Heart left ventricle (tissue), 16 donors: ENCODE data around the gene DEGS2. TPM values are rescaled to one million over a fixed set of nuclear protein-coding genes. Genes with fewer than 3 reads are reported as not detected.
"Not testable (repeated sequence)": the region's sequence is repeated elsewhere in the genome, so short reads cannot be mapped to it uniquely, and the experiment has no call there.

ENCODE experiments used
- ATAC-seq, 4 donors: fragments of 200-7000 bp; cut with Tn5 transposase; one replicate each; pipeline ENCODE4 v1.9.1; 2020 to 2022; ENCODE audit warnings: moderate library complexity in 4 of 4, mild to moderate bottlenecking in 3 of 4, moderate number of reproducible peaks in 1 of 4
- DNase-seq, 5 donors: peaks; one replicate each; pipeline ENCODE4 v3.0.0-alpha.2; 2020
- H3K27ac ChIP-seq, 12 donors: fragments of 200-600 bp; sonication (generic) in 4 of 12; one replicate each; pipeline versions ENCODE4 v1.5.0 to v1.8.0; 2016 to 2022; ENCODE audit warnings: mild to moderate bottlenecking in 2 of 12
- H3K27me3 ChIP-seq, 9 donors: fragments of 200-600 bp; sonication (generic) in 2 of 9; one replicate each; pipeline versions ENCODE4 v1.5.1 to v1.8.0; 2016 to 2022; ENCODE audit warnings: mild to moderate bottlenecking in 3 of 9
- H3K36me3 ChIP-seq, 9 donors: fragments of 200-600 bp; sonication (generic) in 2 of 9; one replicate each; pipeline versions ENCODE4 v1.5.0 to v1.8.0; 2018 to 2022; ENCODE audit warnings: mild to moderate bottlenecking in 2 of 9
- H3K4me1 ChIP-seq, 12 donors: fragments of 200-600 bp; sonication (generic) in 4 of 12; one replicate each; pipeline versions ENCODE4 v1.5.0 to v1.8.0; 2016 to 2022; ENCODE audit warnings: mild to moderate bottlenecking in 3 of 12
- H3K4me3 ChIP-seq, 12 donors: fragments of 200-600 bp; sonication (generic) in 4 of 12; one replicate each; pipeline versions ENCODE4 v1.5.0 to v1.8.0; 2017 to 2022; ENCODE audit warnings: mild to moderate bottlenecking in 9 of 12, moderate library complexity in 4 of 12
- H3K9me3 ChIP-seq, 12 donors: fragments of 200-600 bp; sonication (generic) in 4 of 12; one replicate each; pipeline versions ENCODE4 v1.5.0 to v1.8.0; 2016 to 2022; ENCODE audit warnings: mild to moderate bottlenecking in 1 of 12
- POLR2A ChIP-seq, 2 donors: fragments of 450-650 bp; IDR thresholded peaks; one replicate each; pipeline ENCODE4 v1.6.1; 2017; ENCODE audit warnings: antibody characterized with exemption in 2 of 2, mild to moderate bottlenecking in 2 of 2, moderate library complexity in 2 of 2
- WGBS, 4 donors: extraction: QIAGEN DNeasy Blood & Tissue Kit in 2 of 4; methylation state at CpG; one replicate each; pipeline versions ENCODE4 v1.1.5 to v1.1.7; 2013 to 2018; 5-methylcytosine and 5-hydroxymethylcytosine counted together
- intact Hi-C, 10 donors: fragments of 100-400 bp; cut with DNase I; formaldehyde crosslinking; loops; one replicate each; pipeline versions ENCODE4 v1.11.1 to v1.14.2; 2022
- long read RNA-seq, 3 donors: library from polyadenylated mRNA; unstranded; transcript quantifications; one replicate each; pipeline ENCODE4 v2.0.0, GENCODE V29; 2020 to 2021
- polyA plus RNA-seq, 2 donors: library from polyadenylated mRNA; stranded (reverse); fragments of 200-250 nt; gene quantifications; one replicate each; pipeline ENCODE4 v1.2.3, GENCODE V29; 2013
- total RNA-seq, 9 donors: library from RNA; depleted of rRNA in 2 of 9; stranded (reverse); fragments of >200 nt in 2 of 9; fragmentation: NEBNext Ultra II Directional in 3 of 9; extraction: Animal tissue kit (Norgen Biotek cat#: 25700) in 3 of 9; gene quantifications; one replicate each; pipeline versions ENCODE4 v1.1.0 to v1.2.4, GENCODE V29; 2016 to 2023
- TF ChIP-seq, protein P1 (sequence below), 12 donors: fragments of 200-600 bp; sonication (generic) in 4 of 12; IDR thresholded peaks; one replicate each; pipeline versions ENCODE4 v1.5.0 to v1.8.0; 2018 to 2022; ENCODE audit warnings: antibody characterized with exemption in 12 of 12, mild to moderate bottlenecking in 5 of 12
- donor health status: ischemic (EF 13 %, LVEDD 7.1; RV severe dilation, severe dysfunction).
- donor health status: healthy with polysubstance abuse.
- donor health status: DM: no; HTN: yes; CAD: no.
- donor health status: DM: no; HTN: no; CAD: no.
- donor health status: ischemic (EF 25% LVEDD 6.9; RV normal size, moderate dysfunction).
- donor health status: ischemic (EF 25% LVEDD 5.7; RV mildly dilated, moderate dysfunction).
- donor health status: healthy.
- donor health status: DM: yes; HTN: yes; CAD: no.
- donor health status: ischemic (EF 35%, LVEDD 5.7; RV mildly dilated, moderate dysfunction).
- donor health status: nonischemic (EF 11% LVEDD 7.7; RV severe dilation, severe dysfunction).
- donor health status: DM: yes; HTN: yes; CAD: no.
- donor health status: PGD.
- donor health status: ischemic (EF 29% LVEDD 5.4; RV normal size, mild dysfunction).
- donor health status: nonischemic (EF 23%, LVEDD 6.1; RV moderate dilation, normal function).

The DEGS2 gene
- total RNA-seq: under 1 TPM in 3 of 9 donors, not detected in 6; 0.22 to 0.48 (median 0.37) TPM
- polyA plus RNA-seq: under 1 TPM in 1 of 2 donors, not detected in 1; 0.08 TPM
- long read RNA-seq, donor 1: 0 reads
- long read RNA-seq, donor 2, full-length matches to known transcripts: 2 of 2 reads
- long read RNA-seq, donor 2, partial matches to known transcripts: 0 of 2 reads
- long read RNA-seq, donor 2, other reads (novel, unspliced or antisense): 0 of 2 reads
- long read RNA-seq, donor 3: 0 reads

DNA sequence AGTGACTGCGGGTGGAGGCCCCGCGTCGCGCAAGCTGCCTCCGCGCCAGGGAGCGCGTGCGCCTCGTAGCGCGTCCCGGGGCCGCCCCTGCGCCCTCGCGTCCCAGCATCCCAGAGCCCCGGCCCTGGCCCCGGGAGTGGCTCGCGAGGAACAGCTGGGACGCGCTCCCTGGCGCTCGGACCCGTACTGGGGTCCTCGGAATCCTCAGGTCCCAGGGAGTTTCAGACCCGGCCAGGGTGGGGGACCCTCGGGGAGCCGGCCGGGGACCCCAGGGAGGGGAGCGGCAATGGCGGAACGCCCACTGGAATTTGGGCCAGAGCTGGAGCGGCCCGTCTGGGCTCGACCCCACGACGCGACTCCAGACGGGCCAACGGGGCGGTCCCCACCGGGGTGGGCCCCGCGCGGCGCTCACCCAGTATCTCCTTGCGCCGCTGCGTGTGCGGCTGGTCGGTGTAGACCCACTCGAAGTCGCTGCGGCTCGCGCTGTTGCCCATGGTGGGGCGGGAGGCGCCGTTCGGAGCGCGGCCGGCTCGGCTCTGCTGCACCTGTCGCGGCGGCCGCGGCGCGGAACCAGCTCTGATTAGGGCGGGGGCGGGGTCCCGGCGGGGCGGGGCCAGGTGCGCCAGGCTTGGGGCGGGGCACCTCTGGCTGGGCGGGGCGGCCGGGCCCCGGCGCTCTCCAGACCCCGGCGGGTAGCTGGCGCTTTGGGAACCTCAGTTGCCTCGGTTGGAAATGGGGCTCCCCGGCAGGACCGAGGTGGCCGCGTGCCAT lies at the start of gene DEGS2:
Gene DEGS2 (minus strand): TSS at position 552 of the 771 bp plus-strand sequence. CDS start 58 bp downstream, at position 494.
- peak in 2 of 5 donors; percentile 17 to 18 for DNase-seq
- intact Hi-C loops: no loop called here
- Histone ChIP-seq H3K27ac (no peak within 1 kb of the TSS), H3K4me3 (peak within 1 kb of the TSS; percentile 22 to 49 (median 40)), H3K27me3 (peaks cover 18 to 48% (median 26%) of the 10 kb centered on the region in 9 donors), H3K4me1 (peaks cover 0 to 15% (median 7%) of the 10 kb centered on the region in 12 donors), H3K36me3 (no peaks in the 10 kb centered on the region), H3K9me3 (peaks cover 0 to 11% (median 6%) of the 10 kb centered on the region in 12 donors)
- no peak for TF ChIP-seq POLR2A (IDR thresholded peaks at IDR 0.05)
- TF ChIP-seq, protein P1, sequence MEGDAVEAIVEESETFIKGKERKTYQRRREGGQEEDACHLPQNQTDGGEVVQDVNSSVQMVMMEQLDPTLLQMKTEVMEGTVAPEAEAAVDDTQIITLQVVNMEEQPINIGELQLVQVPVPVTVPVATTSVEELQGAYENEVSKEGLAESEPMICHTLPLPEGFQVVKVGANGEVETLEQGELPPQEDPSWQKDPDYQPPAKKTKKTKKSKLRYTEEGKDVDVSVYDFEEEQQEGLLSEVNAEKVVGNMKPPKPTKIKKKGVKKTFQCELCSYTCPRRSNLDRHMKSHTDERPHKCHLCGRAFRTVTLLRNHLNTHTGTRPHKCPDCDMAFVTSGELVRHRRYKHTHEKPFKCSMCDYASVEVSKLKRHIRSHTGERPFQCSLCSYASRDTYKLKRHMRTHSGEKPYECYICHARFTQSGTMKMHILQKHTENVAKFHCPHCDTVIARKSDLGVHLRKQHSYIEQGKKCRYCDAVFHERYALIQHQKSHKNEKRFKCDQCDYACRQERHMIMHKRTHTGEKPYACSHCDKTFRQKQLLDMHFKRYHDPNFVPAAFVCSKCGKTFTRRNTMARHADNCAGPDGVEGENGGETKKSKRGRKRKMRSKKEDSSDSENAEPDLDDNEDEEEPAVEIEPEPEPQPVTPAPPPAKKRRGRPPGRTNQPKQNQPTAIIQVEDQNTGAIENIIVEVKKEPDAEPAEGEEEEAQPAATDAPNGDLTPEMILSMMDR (IDR thresholded peaks at IDR 0.05): no peak
- peak in 2 of 4 donors; percentile 31 to 40 for ATAC-seq
- WGBS, 4 donors: 1 to 2% (median 1%) methylated on average over 29 to 94 of the region's 94 CpGs

DNA sequence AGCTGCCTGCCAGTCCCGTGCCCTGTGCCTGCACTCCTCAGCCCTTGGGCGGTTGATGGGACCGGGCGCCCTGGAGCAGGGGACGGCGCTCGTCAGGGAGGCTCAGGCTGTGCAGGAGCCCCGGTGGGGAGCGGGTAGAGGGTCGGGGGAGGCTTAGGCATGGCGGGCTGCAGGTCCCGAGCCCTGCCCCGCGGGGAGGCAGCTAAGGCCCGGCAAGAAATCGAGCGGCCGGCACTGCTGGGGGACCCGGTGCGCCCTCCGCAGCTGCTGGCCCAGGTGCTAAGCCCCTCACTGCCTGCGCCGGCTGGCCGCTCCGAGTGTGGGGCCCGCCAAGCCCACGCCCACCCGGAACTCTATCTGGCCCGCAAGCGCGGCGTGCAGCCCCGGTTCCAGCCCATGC lies 48.7 kb upstream of the DEGS2 start:
- intact Hi-C loops, H3K27ac ChIP-seq, H3K36me3 ChIP-seq, ATAC-seq, H3K27me3 ChIP-seq, H3K4me1 ChIP-seq, H3K9me3 ChIP-seq, H3K4me3 ChIP-seq: not testable (repeated sequence)
- peak in 1 of 5 donors; percentile 44 for DNase-seq
- WGBS, 4 donors: 97 to 98% (median 97%) methylated on average over 8 to 33 of the region's 33 CpGs

DNA sequence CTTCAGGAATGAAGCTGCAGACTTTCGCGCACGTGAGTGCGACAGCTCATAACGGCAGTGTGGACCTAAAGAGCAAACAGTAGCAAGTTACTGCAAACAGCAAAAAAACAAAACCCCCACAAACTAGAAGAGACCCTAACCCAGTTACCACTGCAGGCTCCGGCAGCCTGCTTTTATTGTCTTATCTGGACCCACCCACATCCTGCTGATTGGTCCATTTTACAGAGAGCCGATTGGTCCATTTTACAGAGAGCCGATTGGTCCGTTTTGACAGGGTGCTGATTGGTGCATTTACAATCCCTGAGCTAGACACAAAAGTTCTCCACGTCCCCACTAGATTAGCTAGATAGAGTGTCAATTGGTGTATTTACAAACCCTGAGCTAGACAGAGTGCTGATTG lies 48.1 kb upstream of the DEGS2 start:
- ATAC-seq, DNase-seq, H3K27ac ChIP-seq, H3K27me3 ChIP-seq, H3K4me3 ChIP-seq, intact Hi-C loops, H3K36me3 ChIP-seq, H3K4me1 ChIP-seq, H3K9me3 ChIP-seq: not testable (repeated sequence)
- whole genome bisulfite sequencing, 4 donors: 90 to 93% (median 92%) methylated on average over 10 of the region's 10 CpGs

DNA sequence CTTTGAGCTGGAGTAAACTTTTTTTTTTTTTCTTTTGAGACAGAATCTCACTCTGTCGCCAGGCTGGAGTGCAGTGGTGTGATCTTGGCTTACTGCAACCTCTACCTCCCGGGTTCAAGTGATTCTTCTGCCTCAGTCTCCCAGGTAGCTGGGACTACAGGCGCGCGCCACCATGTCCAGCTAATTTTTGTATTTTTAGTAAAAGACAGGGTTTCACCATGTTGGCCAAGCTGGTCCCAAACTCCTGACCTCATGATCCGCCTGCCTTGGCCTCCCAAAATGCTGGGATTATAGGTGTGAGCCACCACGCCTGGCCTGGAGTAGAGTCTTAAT lies 45.4 kb upstream of the DEGS2 start:
- H3K4me3 ChIP-seq, H3K27me3 ChIP-seq, H3K36me3 ChIP-seq, H3K27ac ChIP-seq, H3K9me3 ChIP-seq, H3K4me1 ChIP-seq, ATAC-seq, intact Hi-C loops: not testable (repeated sequence)
- peak in 1 of 5 donors; percentile 1 for DNase-seq
- 92 to 97% (median 96%) methylated on average over 7 of the region's 7 CpGs for WGBS, 4 donors

DNA sequence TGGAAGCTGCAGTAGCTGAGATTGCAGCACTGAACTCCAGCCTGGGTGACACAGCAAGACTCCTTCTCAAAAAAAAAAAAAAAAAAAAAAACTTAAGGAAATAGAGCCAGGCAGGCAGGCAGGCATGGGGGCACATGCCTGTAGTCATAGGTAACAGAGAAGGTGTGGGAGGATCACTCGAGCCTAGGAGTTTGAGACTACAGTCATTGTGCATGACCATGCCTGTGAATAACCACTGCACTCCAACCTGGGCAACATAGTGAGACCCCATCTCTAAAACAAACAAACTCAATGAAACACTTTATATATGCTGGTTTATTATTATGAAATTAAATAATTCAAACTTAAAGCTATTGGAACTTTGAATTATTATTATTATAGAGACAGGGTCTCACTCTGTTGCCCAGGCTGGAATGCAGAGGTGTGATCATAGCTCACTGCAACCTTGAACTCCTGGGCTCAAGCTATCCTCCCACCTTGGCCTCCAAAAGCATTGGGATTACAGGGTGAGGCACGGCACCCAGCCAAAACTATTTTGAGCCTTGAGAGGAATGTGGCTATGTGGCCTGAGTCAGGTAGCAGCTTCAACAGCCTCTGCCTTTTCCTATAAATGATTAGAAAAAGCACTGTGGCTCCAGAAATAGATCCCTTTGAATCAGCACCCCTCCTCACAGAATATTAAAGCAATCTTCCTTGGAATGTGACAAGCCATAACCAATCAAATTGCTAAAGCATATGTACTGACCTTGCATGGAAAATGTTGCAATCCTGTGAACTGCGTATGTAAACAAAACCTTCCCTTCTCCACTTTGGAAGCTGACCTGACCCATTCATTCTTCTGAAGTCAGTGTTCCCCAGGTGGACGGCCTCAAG lies 44.8 kb upstream of the DEGS2 start:
- TF ChIP-seq, protein P1 (IDR thresholded peaks at IDR 0.05): no peak
- no peak for TF ChIP-seq POLR2A (IDR thresholded peaks at IDR 0.05)
- WGBS, 4 donors: 75 to 78% (median 76%) methylated on average over 4 of the region's 4 CpGs
- DNase-seq (no peak), ATAC-seq (no peak)
- H3K36me3 ChIP-seq: no peaks in the 10 kb centered on the region
- no peaks in the 10 kb centered on the region for H3K4me1 ChIP-seq
- H3K27ac ChIP-seq: no peak overlapping the region
- no peak overlapping the region for H3K4me3 ChIP-seq
- H3K9me3 ChIP-seq: no peaks in the 10 kb centered on the region
- intact Hi-C loops: no loop called here
- no peaks in the 10 kb centered on the region for H3K27me3 ChIP-seq
